ENCODE results near the gene GUCA2B.

The GUCA2B gene

DNA sequence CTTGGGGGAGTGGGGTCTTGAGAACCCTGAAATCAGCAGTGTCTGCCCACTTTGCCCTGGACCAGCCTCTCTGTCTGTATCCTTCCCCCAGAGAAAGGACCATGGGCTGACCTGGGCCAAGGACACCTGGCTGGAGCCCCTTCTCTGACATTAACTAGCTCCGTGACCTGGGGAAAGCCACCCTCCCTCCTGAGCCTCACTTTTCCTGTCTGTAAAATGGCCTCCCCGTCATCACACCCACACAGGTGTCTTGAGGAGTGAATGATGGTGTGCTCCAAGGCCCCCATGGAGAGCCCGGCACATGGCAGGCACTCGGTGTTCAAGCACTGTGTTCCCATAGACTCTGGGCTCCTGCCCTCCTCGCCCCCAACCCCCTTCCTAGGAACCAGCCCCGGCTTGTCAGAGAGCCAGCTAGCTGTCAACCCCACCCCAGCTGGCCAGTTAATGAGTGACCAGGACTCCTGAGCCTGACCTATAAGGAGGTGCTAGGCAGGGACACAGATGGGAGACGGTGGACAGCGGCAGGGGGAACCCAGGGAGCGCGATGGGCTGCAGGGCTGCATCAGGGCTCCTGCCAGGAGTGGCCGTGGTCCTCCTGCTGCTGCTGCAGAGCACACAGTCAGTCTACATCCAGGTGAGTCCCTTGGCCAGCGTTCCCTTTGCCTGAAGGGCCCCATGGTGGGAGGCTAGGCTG lies at the start of gene GUCA2B:
Gene GUCA2B, plus strand, starts transcription at position 504 of the 694 bp plus-strand sequence. Its CDS starts 41 bp downstream, at position 545.
- no peak within 1 kb of the TSS for H3K4me3 ChIP-seq

DNA sequence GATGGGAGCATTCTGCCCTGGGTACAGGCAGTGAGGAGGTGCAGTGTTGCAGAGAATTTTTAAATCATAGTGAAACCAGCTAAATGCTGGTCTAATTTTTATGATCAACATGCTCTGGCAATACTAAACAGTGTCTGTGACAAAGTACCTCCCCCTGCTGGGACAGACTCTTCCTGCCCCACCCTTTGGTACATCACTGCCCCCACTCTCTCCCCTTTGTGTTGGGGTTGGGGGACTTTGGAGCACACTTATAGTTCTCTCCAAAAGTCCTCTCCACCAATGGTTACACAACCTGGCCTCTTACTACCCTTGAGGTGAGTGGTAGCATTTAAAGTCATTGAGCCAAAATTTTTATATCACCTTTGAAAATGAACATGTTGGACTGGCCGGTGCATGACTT lies 48.2 kb upstream of the GUCA2B start:
- Histone ChIP-seq H3K27ac (no peak overlapping the region), H3K4me3 (no peak overlapping the region)

More for the DNA sequence above, at the start of gene GUCA2B:
- H3K27ac ChIP-seq, result no peak within 1 kb of the TSS

GRCh38 chr1:42108309-42108708 lies 44.9 kb upstream of the GUCA2B start:
- Histone ChIP-seq H3K4me3 (no peak overlapping the region), H3K27ac (no peak overlapping the region)

GRCh38 chr1:42109600-42109999 lies 43.6 kb upstream of the GUCA2B start:
- Histone ChIP-seq H3K27ac (no peak overlapping the region), H3K4me3 (no peak overlapping the region)

GRCh38 chr1:42114229-42114628 lies 39.0 kb upstream of the GUCA2B start:
- no peak overlapping the region for H3K27ac ChIP-seq
- H3K4me3 ChIP-seq, result no peak overlapping the region

DNA sequence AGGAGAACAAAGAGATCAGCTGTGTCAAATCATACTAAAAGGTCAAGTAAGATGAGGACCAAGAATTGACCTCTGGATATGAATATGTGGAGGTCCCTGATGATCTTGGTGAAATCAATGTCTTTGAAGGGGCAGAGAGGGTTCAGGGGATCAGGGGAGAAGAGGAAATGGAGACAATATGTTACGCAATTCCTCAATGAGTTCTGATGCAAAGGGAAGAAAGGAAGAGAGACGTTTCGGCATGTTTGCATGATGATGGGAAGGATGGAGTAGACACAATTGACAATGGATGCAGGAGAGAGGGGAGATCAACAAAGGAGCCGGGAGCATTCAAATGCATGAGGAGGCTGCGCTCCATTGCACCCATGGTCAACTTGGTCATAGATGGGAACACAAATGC lies 36.0 kb upstream of the GUCA2B start:
- no peak overlapping the region for H3K27ac ChIP-seq
- no peak overlapping the region for H3K4me3 ChIP-seq

DNA sequence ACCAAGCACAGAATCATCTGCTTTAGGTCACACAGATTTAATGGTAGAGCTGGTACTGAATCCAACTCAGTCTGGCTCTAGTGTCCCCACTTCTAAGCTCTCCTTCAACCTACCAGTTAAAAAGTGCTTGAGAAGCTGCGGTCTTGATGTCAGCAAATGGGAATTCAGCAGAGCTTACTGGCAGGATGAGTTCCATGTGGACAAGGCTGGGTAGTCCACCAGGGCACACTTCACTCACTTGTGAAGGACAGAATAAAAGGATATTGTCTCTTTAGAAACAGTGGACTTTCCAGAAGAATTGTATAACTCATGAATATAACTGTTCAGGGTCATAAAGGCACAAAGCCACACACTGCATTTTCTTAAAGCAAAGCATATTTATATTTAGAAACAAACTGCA lies 35.1 kb upstream of the GUCA2B start:
- no peak overlapping the region for H3K27ac ChIP-seq

DNA sequence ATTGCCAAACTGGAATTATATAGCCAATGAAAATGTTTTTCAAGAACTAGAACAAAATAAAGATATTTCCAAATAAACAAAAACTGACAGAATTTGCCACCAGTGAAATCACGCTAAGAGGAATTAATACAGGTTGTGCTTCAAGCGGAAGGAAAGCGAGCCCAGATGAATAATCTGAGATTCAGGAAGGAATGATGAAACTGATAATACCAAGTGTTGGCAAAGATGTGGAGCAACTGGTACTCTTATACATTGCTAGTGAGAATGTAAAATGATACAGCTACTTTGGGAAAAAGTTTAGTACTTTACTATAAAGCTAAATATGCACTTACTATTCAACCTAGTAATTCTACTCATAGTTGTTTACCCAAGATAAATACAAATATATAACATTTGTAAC lies 30.8 kb upstream of the GUCA2B start:
- Histone ChIP-seq H3K27ac (no peak overlapping the region), H3K4me3 (no peak overlapping the region)

More for the DNA sequence above, 35.1 kb upstream of the GUCA2B start:
- no peak overlapping the region for H3K4me3 ChIP-seq

DNA sequence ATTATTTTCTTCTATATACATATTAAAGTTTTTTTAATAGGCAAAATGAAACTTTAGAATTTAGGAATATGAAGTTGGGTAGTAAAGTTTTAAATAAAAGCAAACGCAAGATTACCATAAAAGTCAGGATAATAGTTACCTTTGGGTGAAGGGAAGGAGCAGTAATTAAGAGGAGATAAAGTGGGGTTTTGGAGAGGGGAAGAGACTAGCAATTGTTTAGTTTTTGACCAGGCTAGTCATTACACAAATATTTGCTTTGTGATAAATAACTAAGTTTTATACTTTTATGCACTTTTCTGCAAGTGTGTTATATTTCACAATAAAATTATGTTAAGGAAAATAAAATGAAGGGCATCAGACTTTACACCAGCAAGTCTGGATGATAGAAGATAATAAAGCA lies 27.7 kb upstream of the GUCA2B start:
- Histone ChIP-seq H3K4me3 (no peak overlapping the region), H3K27ac (no peak overlapping the region)

DNA sequence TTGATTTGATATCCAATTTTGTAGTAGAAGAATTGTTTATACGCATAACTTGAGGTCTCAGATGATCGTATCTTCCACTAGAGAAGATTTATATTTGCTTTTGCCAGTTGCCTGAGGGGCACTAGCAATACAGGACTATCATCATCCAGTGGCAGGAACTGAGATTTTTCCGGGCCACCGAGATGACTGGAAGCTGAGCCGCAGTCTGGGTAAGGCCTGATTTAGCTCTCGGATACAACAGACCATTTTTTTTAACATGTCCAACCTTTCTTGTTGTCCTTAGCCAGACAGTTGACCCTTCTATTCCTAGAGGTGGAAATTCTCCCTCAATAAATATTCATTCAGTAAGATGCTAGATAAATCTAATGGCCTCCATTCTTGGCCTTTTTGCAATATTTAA lies 25.4 kb upstream of the GUCA2B start:
- Histone ChIP-seq H3K27ac (no peak overlapping the region), H3K4me3 (no peak overlapping the region)

GRCh38 chr1:42128499-42128898 lies 24.7 kb upstream of the GUCA2B start:
- Histone ChIP-seq H3K4me3 (no peak overlapping the region), H3K27ac (no peak overlapping the region)

DNA sequence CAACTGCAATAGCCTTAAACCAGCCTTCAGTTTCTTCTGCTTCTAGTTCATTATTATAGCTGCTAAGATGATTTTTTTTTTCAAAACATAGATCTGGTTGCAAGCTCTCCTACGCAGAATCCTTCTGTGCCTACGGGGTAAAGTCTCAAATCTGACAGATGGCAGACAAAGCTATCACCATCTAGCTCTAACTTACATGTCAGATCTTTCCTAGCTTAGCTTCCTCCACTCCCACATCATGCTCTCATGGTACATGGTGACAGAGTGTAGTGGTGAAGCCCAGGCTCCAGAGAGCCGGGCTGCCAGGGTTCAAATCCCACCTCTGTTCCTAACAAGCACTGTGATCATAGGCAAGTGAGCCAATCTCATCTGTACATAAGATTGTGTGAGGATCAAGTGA lies 24.2 kb upstream of the GUCA2B start:
- Histone ChIP-seq H3K27ac (no peak overlapping the region), H3K4me3 (no peak overlapping the region)

DNA sequence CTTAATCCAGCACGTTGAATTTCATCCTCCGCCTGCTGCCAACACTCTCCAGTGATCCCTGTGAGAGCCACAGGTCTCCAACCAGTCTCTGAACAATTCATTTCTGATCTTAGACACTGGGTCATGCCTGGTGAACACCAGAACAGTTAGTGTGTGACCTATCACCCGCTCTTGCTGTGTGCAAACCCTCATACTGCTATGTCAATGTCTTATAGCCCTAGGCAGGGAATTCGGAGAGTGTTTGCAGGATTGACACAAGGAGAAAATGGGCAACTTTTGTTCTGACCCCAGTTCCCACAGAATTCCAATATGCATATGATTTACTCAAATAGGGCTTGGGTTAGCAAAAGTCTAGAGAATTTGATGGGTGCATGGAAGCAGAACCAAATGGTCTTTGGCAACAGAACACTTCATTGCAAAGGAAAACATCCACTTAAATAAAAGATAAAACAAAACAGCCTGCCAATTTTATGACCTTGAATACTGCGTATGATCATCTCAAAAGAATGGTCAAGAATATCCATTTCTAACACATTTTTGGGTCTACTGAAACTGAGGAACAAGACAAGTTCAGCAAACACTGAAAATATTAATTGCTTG lies 23.0 kb upstream of the GUCA2B start:
- no peak overlapping the region for H3K4me3 ChIP-seq
- H3K27ac ChIP-seq, result no peak overlapping the region

DNA sequence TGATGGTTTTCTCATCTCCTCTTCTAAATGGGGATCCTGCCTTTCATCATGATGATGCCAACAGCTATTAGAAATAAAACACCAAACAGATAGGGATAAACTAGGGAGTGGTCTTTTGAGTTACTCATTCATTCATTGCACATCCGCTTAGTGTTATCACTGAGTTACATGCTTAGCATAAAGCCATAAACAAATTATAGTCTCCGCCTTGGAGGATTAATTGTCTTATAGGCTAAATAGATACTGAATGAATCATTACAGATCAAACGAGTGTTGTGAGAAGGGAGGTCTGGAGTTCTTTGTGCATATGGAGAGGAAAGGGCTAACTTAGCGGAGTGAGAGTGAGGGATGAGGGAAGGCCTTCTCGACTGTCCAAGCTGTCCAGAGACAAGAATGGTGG lies 19.8 kb upstream of the GUCA2B start:
- Histone ChIP-seq H3K27ac (no peak overlapping the region), H3K4me3 (no peak overlapping the region)

DNA sequence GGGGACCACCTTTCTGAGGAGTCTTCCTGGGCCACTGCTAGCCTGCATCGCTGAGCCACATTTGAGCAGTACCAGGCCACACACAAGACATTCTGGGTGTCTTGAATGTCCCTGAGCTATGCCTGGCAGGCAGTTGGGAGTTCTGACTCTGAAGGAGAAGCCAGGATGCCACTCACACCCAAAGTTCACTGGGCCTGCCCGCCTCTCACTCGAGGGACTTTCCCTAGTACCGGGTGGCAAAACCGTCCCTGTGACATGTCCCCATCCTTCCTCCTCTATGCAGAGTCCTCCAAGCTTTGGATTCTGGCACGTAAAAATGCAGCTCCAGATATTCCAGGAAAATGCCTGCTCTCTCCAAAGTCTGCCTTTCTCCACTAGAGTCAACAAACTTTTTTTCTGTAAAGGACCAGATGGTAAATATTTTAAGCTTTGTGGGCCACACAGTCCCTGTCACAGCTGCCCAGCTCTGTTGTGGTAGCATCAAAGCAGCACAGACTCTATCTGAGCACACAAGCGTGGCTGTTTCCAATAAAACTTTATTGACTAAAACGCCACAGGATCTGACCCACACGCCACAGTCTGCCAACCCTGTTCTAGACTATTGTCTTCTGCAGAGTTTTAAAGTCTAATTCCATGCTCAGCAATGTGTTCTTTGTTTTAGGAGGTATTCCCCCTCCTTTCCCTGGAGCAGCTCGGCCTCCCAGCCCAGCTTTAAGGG lies 19.2 kb upstream of the GUCA2B start:
- Histone ChIP-seq H3K4me3 (no peak overlapping the region), H3K27ac (no peak overlapping the region)

GRCh38 chr1:42135426-42135825 lies 17.8 kb upstream of the GUCA2B start:
- Histone ChIP-seq H3K27ac (no peak overlapping the region), H3K4me3 (no peak overlapping the region)

DNA sequence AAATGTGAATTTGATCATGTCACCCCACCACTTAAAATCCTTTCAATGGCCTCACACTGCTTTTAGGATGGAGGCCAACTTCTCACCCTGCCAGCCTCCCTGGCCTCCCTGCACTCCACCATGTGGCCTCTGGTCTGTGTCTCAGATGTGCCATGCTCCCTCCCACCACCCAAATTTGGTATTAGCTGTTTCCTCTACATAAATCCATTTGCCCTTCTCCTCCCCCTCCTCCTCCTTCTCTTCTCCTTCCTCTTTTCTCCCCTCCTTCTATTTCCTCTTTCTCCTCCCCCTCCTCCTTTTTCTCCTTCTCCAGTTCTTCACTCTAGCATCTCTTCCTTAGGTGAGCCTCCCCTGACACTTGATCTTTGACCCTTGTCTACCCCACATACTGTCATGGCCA lies 16.7 kb upstream of the GUCA2B start:
- no peak overlapping the region for H3K4me3 ChIP-seq
- H3K27ac ChIP-seq, result no peak overlapping the region

GRCh38 chr1:42137766-42138165 lies 15.4 kb upstream of the GUCA2B start:
- H3K27ac ChIP-seq, result no peak overlapping the region
- no peak overlapping the region for H3K4me3 ChIP-seq

GRCh38 chr1:42138586-42138985 lies 14.6 kb upstream of the GUCA2B start:
- Histone ChIP-seq H3K4me3 (no peak overlapping the region), H3K27ac (no peak overlapping the region)

DNA sequence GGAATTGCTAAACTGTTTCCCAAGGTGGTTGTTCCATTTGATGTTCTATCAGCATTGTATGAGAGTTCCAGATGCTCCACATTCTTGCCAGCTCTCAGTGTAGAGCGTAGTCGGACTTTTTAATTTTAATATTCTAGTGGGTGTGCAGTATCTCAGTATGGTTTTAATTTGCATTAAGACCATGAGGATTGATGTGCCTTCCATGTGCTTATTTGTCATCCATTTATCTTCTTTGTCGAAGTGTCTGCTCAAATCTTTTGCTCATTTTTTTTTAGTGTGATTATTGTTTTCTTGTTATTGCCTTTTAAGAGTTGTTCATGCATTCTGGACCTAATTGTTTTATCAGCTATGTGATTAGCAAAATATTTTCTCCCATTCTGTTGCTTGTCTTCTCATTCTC lies 13.8 kb upstream of the GUCA2B start:
- Histone ChIP-seq H3K4me3 (no peak overlapping the region), H3K27ac (no peak overlapping the region)

DNA sequence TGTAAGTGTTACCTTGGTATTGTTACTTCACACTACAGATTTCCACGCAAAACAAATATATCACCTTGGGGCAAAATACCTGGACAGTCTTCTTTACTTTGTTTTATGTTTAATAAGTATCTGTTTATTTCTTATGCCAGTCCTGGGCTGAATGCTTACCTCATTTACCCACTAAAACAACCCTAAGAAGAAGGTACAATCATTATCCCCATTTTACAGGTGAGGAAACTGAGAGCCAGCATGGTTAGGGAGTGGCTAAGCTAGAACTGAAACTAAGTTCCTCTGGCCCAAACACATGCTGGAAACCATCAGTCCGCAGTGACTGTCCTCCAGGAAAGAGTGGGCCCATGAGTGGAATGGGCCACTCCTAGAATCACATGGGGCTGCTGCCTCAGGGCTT lies 13.0 kb upstream of the GUCA2B start:
- H3K27ac ChIP-seq, result no peak overlapping the region
- no peak overlapping the region for H3K4me3 ChIP-seq

Data from skin epidermis (tissue), 12 donors.